Measurements from ENCODE around the gene IDH3G. TPM values are rescaled to one million over a fixed set of nuclear protein-coding genes. Genes with fewer than 3 reads are reported as not detected.

Gene IDH3G
- total and polyA plus RNA-seq, 4 donors, result 23.3 to 40.9 (median 31.1) TPM

- Histone ChIP-seq H3K4me1 (ENCODE audit: control insufficient read depth in 4 of 4, insufficient read depth in 4 of 4, low read length in 3 of 4) (peaks cover 0 to 7% (median 0%) of the 10 kb centered on the region in 4 donors), H3K36me3 (ENCODE audit: control insufficient read depth in 4 of 4, insufficient read depth in 3 of 4, low read depth in 1 of 4, low read length in 3 of 4) (no peaks in the 10 kb centered on the region), H3K4me3 (ENCODE audit: low read depth in 1 of 3, low read length in 3 of 3) (no peak overlapping the region), H3K27ac (ENCODE audit: low read depth in 1 of 2, low read length in 2 of 2) (no peak overlapping the region), H3K9me3 (ENCODE audit: control insufficient read depth in 4 of 4, low read length in 3 of 4) (no peaks in the 10 kb centered on the region), H3K27me3 (ENCODE audit: control insufficient read depth in 4 of 4, insufficient read depth in 4 of 4, low read length in 3 of 4) (no peaks in the 10 kb centered on the region), H3K9ac (ENCODE audit: low read depth in 1 of 2, low read length in 2 of 2) (no peak overlapping the region)
- DNase-seq (ENCODE audit: low spot score), result no peak
- TF ChIP-seq ZBTB33 (IDR thresholded peaks at IDR 0.05), result no peak
- TF ChIP-seq YY1 (IDR thresholded peaks at IDR 0.05), result no peak
- TF ChIP-seq SP1 (IDR thresholded peaks at IDR 0.05), result no peak
- TF ChIP-seq RAD21 (IDR thresholded peaks at IDR 0.05), result no peak
- TF ChIP-seq CTCF (IDR thresholded peaks at IDR 0.05; ENCODE audit: low read depth, low read length, missing input control), result no peak
- TF ChIP-seq TAF1 (conservative IDR thresholded peaks at IDR 0.05), result no peak
- no peak for TF ChIP-seq JUND (IDR thresholded peaks at IDR 0.05)
- TF ChIP-seq HNF4G (IDR thresholded peaks at IDR 0.05), result no peak
- TF ChIP-seq, protein P1, sequence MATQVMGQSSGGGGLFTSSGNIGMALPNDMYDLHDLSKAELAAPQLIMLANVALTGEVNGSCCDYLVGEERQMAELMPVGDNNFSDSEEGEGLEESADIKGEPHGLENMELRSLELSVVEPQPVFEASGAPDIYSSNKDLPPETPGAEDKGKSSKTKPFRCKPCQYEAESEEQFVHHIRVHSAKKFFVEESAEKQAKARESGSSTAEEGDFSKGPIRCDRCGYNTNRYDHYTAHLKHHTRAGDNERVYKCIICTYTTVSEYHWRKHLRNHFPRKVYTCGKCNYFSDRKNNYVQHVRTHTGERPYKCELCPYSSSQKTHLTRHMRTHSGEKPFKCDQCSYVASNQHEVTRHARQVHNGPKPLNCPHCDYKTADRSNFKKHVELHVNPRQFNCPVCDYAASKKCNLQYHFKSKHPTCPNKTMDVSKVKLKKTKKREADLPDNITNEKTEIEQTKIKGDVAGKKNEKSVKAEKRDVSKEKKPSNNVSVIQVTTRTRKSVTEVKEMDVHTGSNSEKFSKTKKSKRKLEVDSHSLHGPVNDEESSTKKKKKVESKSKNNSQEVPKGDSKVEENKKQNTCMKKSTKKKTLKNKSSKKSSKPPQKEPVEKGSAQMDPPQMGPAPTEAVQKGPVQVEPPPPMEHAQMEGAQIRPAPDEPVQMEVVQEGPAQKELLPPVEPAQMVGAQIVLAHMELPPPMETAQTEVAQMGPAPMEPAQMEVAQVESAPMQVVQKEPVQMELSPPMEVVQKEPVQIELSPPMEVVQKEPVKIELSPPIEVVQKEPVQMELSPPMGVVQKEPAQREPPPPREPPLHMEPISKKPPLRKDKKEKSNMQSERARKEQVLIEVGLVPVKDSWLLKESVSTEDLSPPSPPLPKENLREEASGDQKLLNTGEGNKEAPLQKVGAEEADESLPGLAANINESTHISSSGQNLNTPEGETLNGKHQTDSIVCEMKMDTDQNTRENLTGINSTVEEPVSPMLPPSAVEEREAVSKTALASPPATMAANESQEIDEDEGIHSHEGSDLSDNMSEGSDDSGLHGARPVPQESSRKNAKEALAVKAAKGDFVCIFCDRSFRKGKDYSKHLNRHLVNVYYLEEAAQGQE (IDR thresholded peaks at IDR 0.05), result no peak
- TF ChIP-seq, protein P2, sequence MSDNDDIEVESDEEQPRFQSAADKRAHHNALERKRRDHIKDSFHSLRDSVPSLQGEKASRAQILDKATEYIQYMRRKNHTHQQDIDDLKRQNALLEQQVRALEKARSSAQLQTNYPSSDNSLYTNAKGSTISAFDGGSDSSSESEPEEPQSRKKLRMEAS (IDR thresholded peaks at IDR 0.05), result no peak
- no peak for TF ChIP-seq FOXA1 (IDR thresholded peaks at IDR 0.05)
- no peak for TF ChIP-seq RXRA (IDR thresholded peaks at IDR 0.05)
- no peak for TF ChIP-seq NR2F2 (IDR thresholded peaks at IDR 0.05)
- TF ChIP-seq, protein P3, sequence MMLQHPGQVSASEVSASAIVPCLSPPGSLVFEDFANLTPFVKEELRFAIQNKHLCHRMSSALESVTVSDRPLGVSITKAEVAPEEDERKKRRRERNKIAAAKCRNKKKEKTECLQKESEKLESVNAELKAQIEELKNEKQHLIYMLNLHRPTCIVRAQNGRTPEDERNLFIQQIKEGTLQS (IDR thresholded peaks at IDR 0.05), result no peak
- TF ChIP-seq GABPA (IDR thresholded peaks at IDR 0.05 in 1 of 2, conservative IDR thresholded peaks at IDR 0.05 in 1 of 2), result no peak
- no peak for TF ChIP-seq EGR1 (IDR thresholded peaks at IDR 0.05; ENCODE audit: low read depth in 2 of 2)
- no peak for TF ChIP-seq HNF4A (conservative IDR thresholded peaks at IDR 0.05)
- TF ChIP-seq FOXA2 (IDR thresholded peaks at IDR 0.05), result no peak
- 94% methylated on average over 20 of the region's 20 CpGs for WGBS
Observed at GRCh38 chrX:153767674-153768055, 26.5 kb downstream of the IDH3G start.
